Mesenchymal stem cell (in vitro differentiated cells and primary cell): ENCODE results near the gene KRTAP10-7.
"Not testable (repeated sequence)": the region's sequence is repeated elsewhere in the genome, so short reads cannot be mapped to it uniquely, and the experiment has no call there.

Experiments
- DNase-seq: peaks from one replicate; pipeline ENCODE4 v3.0.0-alpha.2; 2013
- H2AFZ ChIP-seq: one replicate; pipeline ENCODE4 v1.6.1; 2013; ENCODE audit warnings: low read depth, mild to moderate bottlenecking, control low read depth, inconsistent platforms, low read length, moderate library complexity
- H2AK5ac ChIP-seq: 2 replicates; pipeline ENCODE4 v1.6.1; 2013; ENCODE audit warnings: low read length, moderate library complexity, mild to moderate bottlenecking, inconsistent platforms; ENCODE audit not compliant: severe bottlenecking
- H2BK120ac ChIP-seq: one replicate; pipeline ENCODE4 v1.6.1; 2013; ENCODE audit warnings: low read depth, mild to moderate bottlenecking, inconsistent platforms, low read length, moderate library complexity
- H2BK12ac ChIP-seq, 2 experiments: one replicate each; pipeline ENCODE4 v1.6.1; 2013; ENCODE audit warnings: inconsistent platforms in 2 of 2, low read length in 2 of 2, mild to moderate bottlenecking in 2 of 2, moderate library complexity in 2 of 2, control low read depth in 1 of 2
- H2BK15ac ChIP-seq: one replicate; pipeline ENCODE4 v1.6.1; 2013; ENCODE audit warnings: mild to moderate bottlenecking, low read depth, inconsistent platforms; ENCODE audit not compliant: poor library complexity, severe bottlenecking
- H2BK5ac ChIP-seq: 2 replicates; pipeline ENCODE4 v1.6.1; 2013; ENCODE audit warnings: low read depth, mild to moderate bottlenecking, low read length, control low read depth, inconsistent platforms; ENCODE audit not compliant: poor library complexity, severe bottlenecking
- H3K14ac ChIP-seq, 2 experiments: one replicate each; pipeline ENCODE4 v1.6.1; 2013; ENCODE audit warnings: inconsistent platforms in 2 of 2, low read length in 2 of 2, control low read depth in 1 of 2, mild to moderate bottlenecking in 1 of 2, moderate library complexity in 1 of 2
- H3K18ac ChIP-seq, 2 experiments: one replicate each; pipeline ENCODE4 v1.6.1; 2013; ENCODE audit warnings: inconsistent platforms in 2 of 2, low read length in 2 of 2, control low read depth in 1 of 2, low read depth in 1 of 2, mild to moderate bottlenecking in 1 of 2
- H3K23ac ChIP-seq, 2 experiments: one replicate each; pipeline ENCODE4 v1.6.1; 2013; ENCODE audit warnings: inconsistent platforms in 2 of 2, low read length in 2 of 2, mild to moderate bottlenecking in 2 of 2, moderate library complexity in 2 of 2, control low read depth in 1 of 2
- H3K27ac ChIP-seq: 2 replicates; pipeline ENCODE4 v1.5.1; 2013; ENCODE audit warnings: mild to moderate bottlenecking, moderate library complexity, low read length, control low read depth, inconsistent platforms; ENCODE audit not compliant: poor library complexity, severe bottlenecking
- H3K27me3 ChIP-seq, 2 experiments: 2 replicates each; pipeline versions ENCODE4 v1.6.1 to v1.7.0; 2013; ENCODE audit warnings: low read length in 2 of 2, mild to moderate bottlenecking in 2 of 2, moderate library complexity in 2 of 2, control low read depth in 1 of 2, inconsistent platforms in 1 of 2; ENCODE audit not compliant: control insufficient read depth in 1 of 2, insufficient read depth in 1 of 2
- H3K36me3 ChIP-seq, 2 experiments: 2 replicates each; pipeline versions ENCODE4 v1.6.1 to v1.7.0; 2013; ENCODE audit warnings: low read length in 2 of 2, control low read depth in 1 of 2, inconsistent platforms in 1 of 2, low read depth in 1 of 2, mild to moderate bottlenecking in 1 of 2; ENCODE audit not compliant: insufficient read depth in 2 of 2, control insufficient read depth in 1 of 2
- H3K4ac ChIP-seq, 2 experiments: one replicate each; pipeline ENCODE4 v1.6.1; 2013; ENCODE audit warnings: inconsistent platforms in 2 of 2, low read length in 2 of 2, mild to moderate bottlenecking in 2 of 2, moderate library complexity in 2 of 2, control low read depth in 1 of 2, low read depth in 1 of 2
- H3K4me1 ChIP-seq: 2 replicates; pipeline ENCODE4 v1.6.1; 2013; ENCODE audit warnings: low read depth, low read length, control low read depth; ENCODE audit not compliant: control insufficient read depth, insufficient read depth
- H3K4me2 ChIP-seq: 2 replicates; pipeline ENCODE4 v1.6.1; 2013; ENCODE audit warnings: low read length, mild to moderate bottlenecking, inconsistent platforms; ENCODE audit not compliant: poor library complexity, severe bottlenecking
- H3K4me3 ChIP-seq, 2 experiments: 2 replicates each; pipeline versions ENCODE4 v1.5.1 to v1.7.0; 2013; ENCODE audit warnings: low read length in 2 of 2, mild to moderate bottlenecking in 2 of 2, control low read depth in 1 of 2, low read depth in 1 of 2; ENCODE audit not compliant: insufficient read depth in 1 of 2
- H3K79me1 ChIP-seq: replicated peaks from 2 replicates; pipeline ENCODE4 v1.6.1; 2013; ENCODE audit warnings: mild to moderate bottlenecking, control low read depth, low read length, inconsistent platforms; ENCODE audit not compliant: poor library complexity, severe bottlenecking
- H3K9ac ChIP-seq: 2 replicates; pipeline ENCODE4 v1.7.0; 2013; ENCODE audit warnings: mild to moderate bottlenecking, low read length, moderate library complexity
- H3K9me3 ChIP-seq: 2 replicates; pipeline ENCODE4 v1.7.0; 2013; ENCODE audit warnings: mild to moderate bottlenecking, low read length; ENCODE audit not compliant: control insufficient read depth
- H4K8ac ChIP-seq: one replicate; pipeline ENCODE4 v1.6.1; 2013; ENCODE audit warnings: inconsistent platforms, mild to moderate bottlenecking, low read length, moderate library complexity
- H4K91ac ChIP-seq: one replicate; pipeline ENCODE4 v1.6.1; 2013; ENCODE audit warnings: mild to moderate bottlenecking, low read length, inconsistent platforms
- WGBS: methylation state at CpG from one replicate; pipeline ENCODE4 v1.1.7; 2013; ENCODE audit warnings: mixed read lengths; 5-methylcytosine and 5-hydroxymethylcytosine counted together

The KRTAP10-7 gene

DNA sequence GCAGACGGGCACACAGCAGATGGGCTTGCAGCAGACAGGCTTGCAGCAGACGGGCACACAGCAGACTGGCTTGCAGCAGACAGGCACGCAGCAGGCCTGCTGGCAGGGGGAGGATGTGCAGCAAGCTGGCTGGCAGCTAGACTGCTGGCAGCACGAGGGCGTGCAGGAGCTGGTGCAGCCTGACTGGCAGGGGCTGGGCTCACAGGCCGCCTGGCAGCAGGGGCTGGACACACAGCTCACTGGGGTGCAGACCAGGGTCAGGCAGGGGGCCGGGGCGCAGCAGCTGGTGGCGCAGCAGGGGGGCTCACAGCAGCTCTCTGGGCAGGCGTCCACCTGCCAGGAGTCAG lies 42.1 kb upstream of the KRTAP10-7 start:
- H3K36me3 ChIP-seq, H2BK120ac ChIP-seq, H3K9ac ChIP-seq, H2BK12ac ChIP-seq, DNase-seq, H2BK15ac ChIP-seq, H3K27ac ChIP-seq, H3K4me3 ChIP-seq, H3K79me1 ChIP-seq, H3K23ac ChIP-seq, H4K91ac ChIP-seq, H2AFZ ChIP-seq, H2AK5ac ChIP-seq, H3K4me1 ChIP-seq, H3K4me2 ChIP-seq, H3K4ac ChIP-seq, H4K8ac ChIP-seq, H2BK5ac ChIP-seq, H3K18ac ChIP-seq: not testable (repeated sequence)
- peaks cover 10% of the 10 kb centered on the region for H3K9me3 ChIP-seq
- H3K14ac ChIP-seq, result peak overlapping the region in 1 of 2 experiments; percentile 62
- H3K27me3 ChIP-seq, result peaks cover 9 to 39% of the 10 kb centered on the region in 2 experiments
- 62% methylated on average over 9 of the region's 10 CpGs for WGBS

- Histone ChIP-seq H3K4ac (no peak within 1 kb of the TSS), H3K4me1 (peaks cover 2% of the 10 kb centered on the region), H4K8ac (no peak within 1 kb of the TSS), H4K91ac (no peak within 1 kb of the TSS), H3K79me1 (no peaks in the 10 kb centered on the region), H3K23ac (no peak within 1 kb of the TSS), H2BK5ac (no peak within 1 kb of the TSS), H3K4me2 (no peak within 1 kb of the TSS), H3K27ac (no peak within 1 kb of the TSS), H3K9me3 (peaks cover 11% of the 10 kb centered on the region), H3K14ac (peak within 1 kb of the TSS in 1 of 2 experiments; percentile 62), H2BK120ac (no peak within 1 kb of the TSS), H3K27me3 (peaks cover 9 to 37% of the 10 kb centered on the region in 2 experiments), H3K9ac (no peak within 1 kb of the TSS), H3K4me3 (no peak within 1 kb of the TSS), H3K36me3 (no peaks in the 10 kb centered on the region), H2AFZ (no peak within 1 kb of the TSS), H2AK5ac (no peak within 1 kb of the TSS), H2BK12ac (no peak within 1 kb of the TSS), H3K18ac (no peak within 1 kb of the TSS), H2BK15ac (no peak within 1 kb of the TSS)
- DNase-seq, result no peak
- WGBS, result 68% methylated on average over 5 of the region's 5 CpGs
These were observed 41.7 kb upstream of the KRTAP10-7 start, which contains the start of gene KRTAP10-3 for GRCh38 chr21:44558695-44559094. Gene KRTAP10-3, minus strand, starts transcription at chr21:44558795. Its CDS starts 80 bp downstream, at chr21:44558715.

GRCh38 chr21:44564099-44564498 lies 36.3 kb upstream of the KRTAP10-7 start:
- no peak overlapping the region for H3K9ac ChIP-seq
- H3K4me3 ChIP-seq, result no peak overlapping the region
- H3K27me3 ChIP-seq, result peaks cover 0 to 3% of the 10 kb centered on the region in 2 experiments
- H3K14ac ChIP-seq, result no peak overlapping the region
- no peaks in the 10 kb centered on the region for H3K36me3 ChIP-seq
- H3K79me1 ChIP-seq, result no peaks in the 10 kb centered on the region
- H3K4me2 ChIP-seq, result no peak overlapping the region
- H3K9me3 ChIP-seq, result peaks cover 20% of the 10 kb centered on the region
- H4K8ac ChIP-seq, result no peak overlapping the region
- no peak for DNase-seq
- no peak overlapping the region for H2AFZ ChIP-seq
- no CpG with 5 or more reads among the region's 1 CpG for WGBS
- H3K4me1 ChIP-seq, result no peaks in the 10 kb centered on the region
- H3K27ac ChIP-seq, result no peak overlapping the region
- H2AK5ac ChIP-seq, result no peak overlapping the region
- H4K91ac ChIP-seq, result no peak overlapping the region
- H3K23ac ChIP-seq, result no peak overlapping the region
- no peak overlapping the region for H2BK120ac ChIP-seq
- H2BK15ac ChIP-seq, result no peak overlapping the region
- no peak overlapping the region for H2BK5ac ChIP-seq
- no peak overlapping the region for H3K4ac ChIP-seq
- H3K18ac ChIP-seq, result no peak overlapping the region
- no peak overlapping the region for H2BK12ac ChIP-seq

DNA sequence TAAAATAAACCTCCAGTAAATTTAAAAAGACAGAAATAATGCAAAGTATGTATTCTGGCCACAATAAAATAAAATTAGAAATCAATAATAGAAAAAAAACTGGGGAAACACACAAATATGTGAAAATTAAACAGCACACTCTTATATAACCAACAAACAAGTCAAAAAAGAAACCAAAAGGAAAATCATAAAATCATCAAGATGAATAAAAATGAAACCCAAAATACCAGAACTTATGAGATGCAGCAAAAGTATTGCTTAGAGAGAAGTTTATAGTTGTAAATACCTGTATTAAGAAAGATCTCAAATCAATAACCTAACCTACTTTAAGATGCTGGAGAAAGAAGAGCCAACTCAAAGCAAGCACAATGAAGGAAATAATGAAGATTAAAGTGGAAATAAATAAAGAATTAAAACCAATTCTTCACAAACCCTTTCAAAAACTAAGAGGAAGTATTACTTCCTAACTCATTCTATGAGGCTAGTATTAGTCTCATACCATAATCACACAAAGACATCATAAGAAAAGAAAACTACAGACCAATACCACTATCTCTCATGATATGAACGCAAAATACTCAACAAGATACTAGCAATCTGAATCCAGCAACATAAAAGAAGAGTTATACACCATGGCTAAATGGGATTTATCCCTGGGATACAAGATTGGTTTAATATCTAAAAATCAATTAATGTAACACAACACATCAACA lies 35.4 kb upstream of the KRTAP10-7 start:
- no peak overlapping the region for H4K91ac ChIP-seq
- no peak overlapping the region for H2AFZ ChIP-seq
- H3K27ac ChIP-seq, result no peak overlapping the region
- no peak overlapping the region for H2BK12ac ChIP-seq
- H3K4me3 ChIP-seq, result no peak overlapping the region
- no peaks in the 10 kb centered on the region for H3K79me1 ChIP-seq
- H2BK5ac ChIP-seq, result no peak overlapping the region
- H3K27me3 ChIP-seq, result no peaks in the 10 kb centered on the region
- H2BK120ac ChIP-seq, result no peak overlapping the region
- no peak overlapping the region for H3K18ac ChIP-seq
- WGBS, result 43% methylated on average over 1 of the region's 1 CpG
- H3K9me3 ChIP-seq, result peaks cover 21% of the 10 kb centered on the region
- H2BK15ac ChIP-seq, result no peak overlapping the region
- no peak overlapping the region for H3K23ac ChIP-seq
- H3K9ac ChIP-seq, result no peak overlapping the region
- H3K4me1 ChIP-seq, result no peaks in the 10 kb centered on the region
- no peak overlapping the region for H2AK5ac ChIP-seq
- no peak overlapping the region for H3K4ac ChIP-seq
- no peaks in the 10 kb centered on the region for H3K36me3 ChIP-seq
- DNase-seq, result no peak
- H3K4me2 ChIP-seq, result no peak overlapping the region
- no peak overlapping the region for H3K14ac ChIP-seq
- no peak overlapping the region for H4K8ac ChIP-seq
